DOHH2 (cell line): ENCODE results near the gene GABRB2.

Source experiments
- H3F3A ChIP-seq: fragments of 200-600 bp; sonication (generic), shearing (Covaris generic); 2 replicates; pipeline ENCODE4 v1.6.0; 2016; ENCODE audit warnings: antibody characterized with exemption, mild to moderate bottlenecking; ENCODE audit not compliant: control insufficient read depth, insufficient read depth
- H3K27ac ChIP-seq: fragments of 200-600 bp; sonication (generic); 2 replicates; pipeline ENCODE4 v1.5.1; 2014; ENCODE audit warnings: low read depth, mild to moderate bottlenecking, low read length, moderate library complexity
- H3K27me3 ChIP-seq: fragments of 200-600 bp; sonication (generic); 2 replicates; pipeline ENCODE4 v1.6.1; 2014; ENCODE audit warnings: mild to moderate bottlenecking, low read length, mixed read lengths; ENCODE audit not compliant: control insufficient read depth
- H3K36me3 ChIP-seq: fragments of 200-600 bp; sonication (generic); 2 replicates; pipeline ENCODE4 v1.6.1; 2014; ENCODE audit warnings: mild to moderate bottlenecking, low read length, moderate library complexity, mixed read lengths; ENCODE audit not compliant: control insufficient read depth
- H3K4me1 ChIP-seq: fragments of 200-600 bp; sonication (generic); 2 replicates; pipeline ENCODE4 v1.6.1; 2014; ENCODE audit warnings: mild to moderate bottlenecking, low read length, mixed read lengths; ENCODE audit not compliant: control insufficient read depth
- H3K4me2 ChIP-seq: fragments of 200-600 bp; sonication (generic); 2 replicates; pipeline ENCODE4 v1.6.0; 2014; ENCODE audit warnings: mild to moderate bottlenecking, low read length, moderate library complexity
- H3K4me3 ChIP-seq: fragments of 200-600 bp; sonication (generic); 2 replicates; pipeline ENCODE4 v1.5.1; 2014; ENCODE audit warnings: mild to moderate bottlenecking, low read length, mixed read lengths
- H3K79me2 ChIP-seq: fragments of 200-600 bp; sonication (generic); 2 replicates; pipeline ENCODE4 v1.6.1; 2014; ENCODE audit warnings: mild to moderate bottlenecking, low read length, mixed read lengths; ENCODE audit not compliant: control insufficient read depth
- H3K9me2 ChIP-seq: fragments of 200-600 bp; sonication (generic); replicated peaks from 2 replicates; pipeline ENCODE4 v1.6.1; 2014; ENCODE audit warnings: mild to moderate bottlenecking, low read length, mixed read lengths; ENCODE audit not compliant: control insufficient read depth
- H3K9me3 ChIP-seq: fragments of 200-600 bp; sonication (generic); 2 replicates; pipeline ENCODE4 v1.6.1; 2014; ENCODE audit warnings: antibody characterized with exemption, low read length, mixed read lengths; ENCODE audit not compliant: control insufficient read depth, insufficient read depth
- H4K20me1 ChIP-seq: fragments of 200-600 bp; sonication (generic); 2 replicates; pipeline ENCODE4 v1.6.0; 2014; ENCODE audit warnings: low read depth, mild to moderate bottlenecking, antibody characterized with exemption, low read length, moderate library complexity; ENCODE audit not compliant: control insufficient read depth, insufficient read depth
- CTCF ChIP-seq: fragments of 200-600 bp; sonication (generic); IDR thresholded peaks from one replicate; pipeline ENCODE4 v1.5.1; 2014; ENCODE audit warnings: antibody characterized with exemption, mild to moderate bottlenecking, low read depth, low read length; ENCODE audit not compliant: poor library complexity, severe bottlenecking
- EZH2phosphoT487 ChIP-seq: fragments of 200-600 bp; sonication (generic); IDR thresholded peaks from 2 replicates; pipeline ENCODE4 v1.6.1; 2017; ENCODE audit warnings: borderline replicate concordance, mild to moderate bottlenecking, antibody characterized with exemption, low read length, moderate library complexity, mixed read lengths

Gene GABRB2

DNA sequence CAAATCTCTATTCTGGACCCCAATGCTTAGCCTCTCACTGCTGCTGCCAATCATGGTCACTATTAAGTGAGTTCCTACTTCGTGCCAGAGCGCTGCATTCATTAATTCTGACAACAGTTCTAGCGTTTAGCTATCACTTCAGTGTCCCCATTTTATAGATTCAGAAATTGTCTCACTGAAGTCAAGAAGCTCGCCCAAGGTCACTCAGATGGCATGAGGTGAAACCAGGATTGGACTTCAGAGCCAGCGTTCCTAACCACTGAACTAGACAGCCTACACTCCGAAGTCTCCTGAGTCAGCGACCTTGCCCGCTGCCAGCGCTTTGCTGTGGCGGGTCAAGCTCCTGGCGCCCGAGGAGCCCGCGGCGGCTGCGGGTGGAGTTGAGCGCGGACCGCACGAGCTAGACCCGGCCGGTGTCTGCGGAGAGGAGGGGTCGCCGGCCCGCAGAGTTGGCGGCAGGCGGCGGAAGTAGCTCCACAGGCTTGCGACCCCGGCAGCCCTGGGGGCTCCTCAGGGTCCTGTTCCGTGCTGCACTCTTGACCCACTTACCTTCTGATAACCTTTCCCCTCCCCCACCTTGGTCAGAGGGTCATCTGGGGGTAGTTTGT lies 2.1 kb upstream of the GABRB2 start:
- H3K4me2 ChIP-seq = peak overlapping the region; percentile 77
- H4K20me1 ChIP-seq = no peaks in the 10 kb centered on the region
- no peaks in the 10 kb centered on the region for H3K36me3 ChIP-seq
- H3K9me2 ChIP-seq = no peaks in the 10 kb centered on the region
- no peak overlapping the region for H3K27ac ChIP-seq
- TF ChIP-seq EZH2phosphoT487 (no peak), CTCF (no peak)
- H3K27me3 ChIP-seq = no peaks in the 10 kb centered on the region
- H3F3A ChIP-seq = no peaks in the 10 kb centered on the region
- peak overlapping the region; percentile 87 for H3K4me3 ChIP-seq
- H3K79me2 ChIP-seq = peaks cover 12% of the 10 kb centered on the region
- peaks cover 24% of the 10 kb centered on the region for H3K4me1 ChIP-seq
- H3K9me3 ChIP-seq = no peaks in the 10 kb centered on the region

- peak overlapping the region; percentile 40; the same call in 1 of the 2 replicates for H3K27ac ChIP-seq
- H3K79me2 ChIP-seq = peaks cover 12% of the 10 kb centered on the region
- TF ChIP-seq CTCF (no peak), EZH2phosphoT487 (no peak)
- no peaks in the 10 kb centered on the region for H3K27me3 ChIP-seq
- H3K36me3 ChIP-seq = no peaks in the 10 kb centered on the region
- peak overlapping the region; percentile 87 for H3K4me3 ChIP-seq
- H4K20me1 ChIP-seq = no peaks in the 10 kb centered on the region
- H3K4me2 ChIP-seq = peak overlapping the region; percentile 77
- no peaks in the 10 kb centered on the region for H3K9me2 ChIP-seq
- H3K9me3 ChIP-seq = no peaks in the 10 kb centered on the region
- H3K4me1 ChIP-seq = peaks cover 26% of the 10 kb centered on the region
- H3F3A ChIP-seq = no peaks in the 10 kb centered on the region
These were observed 1.4 kb upstream of the GABRB2 start for GRCh38 chr5:161547738-161548486.

- no peak for TF ChIP-seq CTCF
- no peak for TF ChIP-seq EZH2phosphoT487
- H3K4me3 ChIP-seq = peak overlapping the region; percentile 87
- peaks cover 26% of the 10 kb centered on the region for H3K4me1 ChIP-seq
- no peaks in the 10 kb centered on the region for H3K27me3 ChIP-seq
- H3K27ac ChIP-seq = peak overlapping the region; percentile 40
- no peaks in the 10 kb centered on the region for H3K9me3 ChIP-seq
- H3K4me2 ChIP-seq = peak overlapping the region; percentile 77
- H3K79me2 ChIP-seq = peaks cover 12% of the 10 kb centered on the region
- no peaks in the 10 kb centered on the region for H3F3A ChIP-seq
- H4K20me1 ChIP-seq = no peaks in the 10 kb centered on the region
- no peaks in the 10 kb centered on the region for H3K9me2 ChIP-seq
- H3K36me3 ChIP-seq = no peaks in the 10 kb centered on the region
These were observed 847 bp upstream of the GABRB2 start for GRCh38 chr5:161547406-161547737.
